ENCODE measurements around the gene NACC2.

NACC2 gene

GRCh38 chr9:135994501-135995192 is 100.4 kb downstream of the NACC2 start:
- Mint-ChIP-seq H3K9me3 (no peaks in the 10 kb centered on the region), H3K27ac (peak overlapping the region in 1 of 2 donors; percentile 50), H3K4me3 (no peak overlapping the region), H3K4me1 (peaks cover 45% of the 10 kb centered on the region), H3K27me3 (no peaks in the 10 kb centered on the region)
- no peak for DNase-seq
- ATAC-seq: peak; percentile 18

DNA sequence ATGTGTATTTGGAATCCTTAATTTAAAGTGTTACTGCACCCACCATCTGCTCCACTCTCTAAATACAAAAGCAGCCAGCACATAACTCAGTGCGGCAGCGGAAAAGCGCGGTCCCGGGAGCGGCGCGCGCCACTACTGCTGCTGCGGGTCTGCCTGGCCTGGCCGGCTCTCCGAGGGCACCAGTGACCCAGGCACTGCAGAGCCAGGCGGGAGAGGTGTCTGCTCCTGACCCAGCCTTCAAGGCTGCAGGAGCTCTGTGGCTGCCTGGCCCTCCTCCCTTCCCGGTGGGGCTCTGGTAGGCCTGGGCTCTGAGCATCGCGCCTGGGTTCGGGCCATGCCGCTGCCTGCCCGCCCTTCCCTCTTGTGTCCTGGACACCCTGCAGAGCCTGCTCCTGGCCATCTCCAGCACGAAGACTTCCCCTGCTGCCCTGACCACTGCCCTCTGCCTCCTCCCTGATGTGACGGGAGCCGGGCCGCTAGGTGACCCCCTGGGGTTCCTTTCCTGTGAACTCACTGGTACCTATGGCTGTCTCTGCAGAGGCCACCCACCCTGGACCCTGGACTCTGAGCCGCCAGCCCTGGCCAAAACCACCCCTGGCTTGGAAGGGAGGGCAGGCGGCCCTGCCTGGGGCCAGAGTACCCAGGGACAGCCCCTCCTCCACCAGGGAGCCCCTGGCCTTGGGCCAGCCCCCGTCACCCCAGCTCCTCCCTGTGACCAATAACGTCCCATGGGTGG is 101.2 kb downstream of the NACC2 start:
- ATAC-seq (no peak), DNase-seq (no peak)
- Mint-ChIP-seq H3K4me3 (no peak overlapping the region), H3K4me1 (peaks cover 48% of the 10 kb centered on the region), H3K27ac (no peak overlapping the region), H3K9me3 (no peaks in the 10 kb centered on the region), H3K27me3 (no peaks in the 10 kb centered on the region)

GRCh38 chr9:135993409-135993742 is 101.7 kb downstream of the NACC2 start:
- Mint-ChIP-seq H3K27ac (peak overlapping the region in 1 of 2 donors; percentile 72), H3K27me3 (no peaks in the 10 kb centered on the region), H3K4me1 (peaks cover 48% of the 10 kb centered on the region), H3K4me3 (peak overlapping the region in 1 of 2 donors; percentile 19), H3K9me3 (no peaks in the 10 kb centered on the region)
- ATAC-seq: no peak
- no peak for DNase-seq

DNA sequence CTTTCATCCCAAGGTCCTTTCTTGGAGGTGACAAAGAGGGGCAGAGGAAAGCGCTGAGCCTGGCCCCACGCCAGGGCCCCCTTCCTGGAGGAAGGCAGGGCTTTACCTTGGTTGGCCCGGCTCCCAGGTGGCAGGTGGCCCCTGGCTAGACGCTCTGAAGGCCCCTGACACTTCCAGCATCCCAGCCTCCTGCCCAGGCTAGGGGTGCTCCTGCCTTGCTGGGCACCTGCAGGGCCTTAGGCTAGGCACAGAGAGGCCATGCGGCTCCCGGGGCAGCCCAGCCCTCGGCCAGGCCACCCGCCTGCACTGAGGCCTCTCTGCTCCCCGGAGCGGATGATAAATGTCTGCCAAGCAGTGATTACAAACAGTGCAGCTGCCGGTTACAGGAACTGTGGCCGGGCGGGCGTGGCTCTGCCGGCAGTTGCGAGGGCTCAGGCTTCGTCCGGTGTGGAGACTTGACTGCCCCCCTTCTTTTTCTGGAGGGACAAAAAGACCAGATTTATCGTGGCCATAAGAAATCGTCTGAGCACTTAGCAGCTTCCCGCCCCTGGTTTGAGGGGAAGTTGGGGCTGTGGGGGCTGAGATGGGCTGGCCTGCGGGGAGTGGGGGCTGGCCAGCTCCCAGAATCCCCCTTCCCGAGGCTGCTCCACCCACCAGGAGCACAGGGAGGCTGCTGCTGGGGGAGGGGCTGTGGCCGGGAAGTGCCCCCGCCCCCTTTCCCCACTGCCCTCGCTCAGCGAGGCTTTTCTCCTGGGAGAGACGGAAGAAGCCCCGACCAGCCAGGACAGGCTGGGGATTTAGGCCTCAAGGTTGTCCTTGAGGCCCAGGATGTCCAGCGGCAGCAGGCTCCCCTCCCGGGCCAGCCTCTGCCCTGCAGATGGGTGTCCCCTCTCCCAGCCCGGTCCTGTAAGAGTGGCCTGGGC is 102.3 kb downstream of the NACC2 start:
- Mint-ChIP-seq H3K4me1 (peaks cover 48% of the 10 kb centered on the region), H3K27me3 (no peaks in the 10 kb centered on the region), H3K4me3 (peak overlapping the region; percentile 60 to 64), H3K27ac (peak overlapping the region; percentile 57 to 78), H3K9me3 (no peaks in the 10 kb centered on the region)
- peak; percentile 68 for ATAC-seq
- peak; percentile 37 to 47 for DNase-seq

- H3K27me3 Mint-ChIP-seq: no peaks in the 10 kb centered on the region
- DNase-seq (no peak), ATAC-seq (no peak)
- H3K9me3 Mint-ChIP-seq: no peaks in the 10 kb centered on the region
- H3K4me1 Mint-ChIP-seq: peaks cover 48% of the 10 kb centered on the region
- H3K27ac Mint-ChIP-seq: no peak overlapping the region
- peak overlapping the region; percentile 6 to 15 for H3K4me3 Mint-ChIP-seq
Measured at GRCh38 chr9:135991771-135992170, 103.3 kb downstream of the NACC2 start.

- Mint-ChIP-seq H3K27ac (no peak overlapping the region), H3K27me3 (no peaks in the 10 kb centered on the region), H3K4me3 (peak overlapping the region in 1 of 2 donors; percentile 61), H3K4me1 (peaks cover 48% of the 10 kb centered on the region), H3K9me3 (no peaks in the 10 kb centered on the region)
- peak in 1 of 2 donors; percentile 16 for DNase-seq
- peak; percentile 37 for ATAC-seq
Measured at GRCh38 chr9:135990468-135991429, 104.3 kb downstream of the NACC2 start.

- DNase-seq (peak in 1 of 2 donors; percentile 25), ATAC-seq (peak; percentile 15)
- Mint-ChIP-seq H3K4me3 (peak overlapping the region in 1 of 2 donors; percentile 61), H3K4me1 (peaks cover 45% of the 10 kb centered on the region), H3K9me3 (no peaks in the 10 kb centered on the region), H3K27ac (peak overlapping the region in 1 of 2 donors; percentile 74), H3K27me3 (no peaks in the 10 kb centered on the region)
Measured at GRCh38 chr9:135989722-135990467, 105.2 kb downstream of the NACC2 start.

DNA sequence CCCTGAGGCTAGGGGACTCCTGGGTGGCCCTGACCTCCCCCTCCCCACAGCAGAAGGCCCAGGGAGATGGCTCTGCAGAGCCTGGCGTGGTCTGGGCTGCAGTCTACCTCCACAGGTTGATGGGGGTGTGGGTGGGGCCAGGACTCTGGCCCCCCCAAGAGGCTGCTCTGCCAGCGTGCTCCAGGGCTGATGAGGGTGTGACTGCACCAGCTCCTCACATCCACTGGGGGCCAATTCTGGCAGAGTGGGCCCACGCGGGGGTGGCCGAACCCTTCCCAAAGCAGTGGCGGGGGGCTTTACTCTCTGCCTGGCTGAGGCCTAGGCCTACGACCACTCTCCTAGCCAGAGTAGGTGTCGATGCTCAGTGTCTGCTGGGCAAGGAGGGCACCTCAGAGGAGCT is 105.9 kb downstream of the NACC2 start:
- Mint-ChIP-seq H3K4me1 (peaks cover 38% of the 10 kb centered on the region), H3K4me3 (no peak overlapping the region), H3K9me3 (no peaks in the 10 kb centered on the region), H3K27me3 (no peaks in the 10 kb centered on the region), H3K27ac (no peak overlapping the region)
- DNase-seq (no peak), ATAC-seq (no peak)

DNA sequence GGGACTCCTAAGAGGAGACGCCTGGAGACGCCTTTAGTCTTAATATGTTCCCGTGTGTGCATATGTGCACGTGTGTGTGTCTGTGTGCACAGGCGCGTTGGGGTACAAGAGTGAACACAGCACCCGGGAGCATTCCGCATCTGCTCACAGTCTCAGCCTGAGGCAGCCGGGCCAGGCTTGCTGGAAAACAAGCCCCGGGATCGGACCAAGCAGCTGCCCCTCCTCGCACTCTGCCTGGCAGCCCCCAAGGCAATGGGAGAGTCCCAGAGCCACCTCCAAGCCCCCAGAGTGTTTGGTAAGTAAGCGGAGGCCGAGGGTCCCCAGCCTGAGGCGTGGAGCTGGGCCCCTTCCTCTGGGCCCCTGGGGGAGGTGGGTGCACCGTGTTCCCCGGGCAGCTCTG is 106.6 kb downstream of the NACC2 start:
- H3K4me1 Mint-ChIP-seq: peaks cover 37% of the 10 kb centered on the region
- H3K27me3 Mint-ChIP-seq: no peaks in the 10 kb centered on the region
- H3K4me3 Mint-ChIP-seq: no peak overlapping the region
- ATAC-seq: no peak
- no peak for DNase-seq
- H3K27ac Mint-ChIP-seq: no peak overlapping the region
- H3K9me3 Mint-ChIP-seq: no peaks in the 10 kb centered on the region

GRCh38 chr9:135987838-135988404 is 107.2 kb downstream of the NACC2 start:
- ATAC-seq (no peak), DNase-seq (no peak)
- no peak overlapping the region for H3K4me3 Mint-ChIP-seq
- no peak overlapping the region for H3K27ac Mint-ChIP-seq
- no peaks in the 10 kb centered on the region for H3K9me3 Mint-ChIP-seq
- peaks cover 36% of the 10 kb centered on the region for H3K4me1 Mint-ChIP-seq
- H3K27me3 Mint-ChIP-seq: no peaks in the 10 kb centered on the region

DNA sequence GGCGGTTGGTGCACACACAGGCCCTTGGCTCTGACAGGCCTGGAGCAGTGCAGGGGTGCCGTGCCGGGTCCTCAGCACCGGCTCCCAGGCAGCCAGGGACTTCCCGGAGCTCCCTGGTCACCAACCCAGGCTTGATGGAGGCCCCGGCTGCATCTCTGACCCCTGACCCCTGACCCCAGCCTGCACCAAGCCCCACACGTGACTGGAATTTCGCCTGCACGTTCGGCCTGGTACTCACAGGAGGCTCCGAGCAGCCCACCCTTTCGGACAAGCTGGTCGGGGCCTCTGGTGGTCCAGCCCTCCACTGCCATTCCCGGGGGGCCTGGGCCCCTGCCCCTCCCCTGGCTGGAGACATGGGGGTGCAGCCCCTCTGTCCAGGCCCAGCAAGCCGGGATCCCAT is 108.5 kb downstream of the NACC2 start:
- DNase-seq (no peak), ATAC-seq (no peak)
- H3K27ac Mint-ChIP-seq: no peak overlapping the region
- H3K27me3 Mint-ChIP-seq: no peaks in the 10 kb centered on the region
- no peaks in the 10 kb centered on the region for H3K9me3 Mint-ChIP-seq
- H3K4me1 Mint-ChIP-seq: peaks cover 23% of the 10 kb centered on the region
- no peak overlapping the region for H3K4me3 Mint-ChIP-seq

- peaks cover 15% of the 10 kb centered on the region for H3K4me1 Mint-ChIP-seq
- ATAC-seq (no peak), DNase-seq (no peak)
- H3K27ac Mint-ChIP-seq: no peak overlapping the region
- no peak overlapping the region for H3K4me3 Mint-ChIP-seq
- no peaks in the 10 kb centered on the region for H3K27me3 Mint-ChIP-seq
- no peaks in the 10 kb centered on the region for H3K9me3 Mint-ChIP-seq
Measured at GRCh38 chr9:135985889-135986288, 109.2 kb downstream of the NACC2 start.

DNA sequence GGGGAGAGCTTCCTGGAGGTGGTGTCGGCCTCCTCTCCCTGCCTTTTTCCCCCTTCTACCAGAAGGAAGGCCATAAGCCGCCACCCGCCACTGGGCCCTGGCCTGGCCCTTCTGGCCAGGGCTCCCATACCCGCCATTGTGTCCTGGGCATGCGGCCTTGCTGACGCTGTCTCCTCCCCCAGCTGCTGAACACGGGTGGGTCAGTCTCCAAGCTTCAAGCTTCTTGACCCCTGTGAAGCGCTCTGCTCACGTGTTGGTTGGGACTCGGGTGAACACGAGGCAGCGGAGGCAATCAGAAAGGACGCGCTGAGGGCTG is 109.7 kb downstream of the NACC2 start:
- H3K9me3 Mint-ChIP-seq: no peaks in the 10 kb centered on the region
- DNase-seq: no peak
- ATAC-seq: no peak
- H3K27ac Mint-ChIP-seq: no peak overlapping the region
- H3K4me1 Mint-ChIP-seq: peaks cover 12% of the 10 kb centered on the region
- H3K27me3 Mint-ChIP-seq: no peaks in the 10 kb centered on the region
- no peak overlapping the region for H3K4me3 Mint-ChIP-seq

DNA sequence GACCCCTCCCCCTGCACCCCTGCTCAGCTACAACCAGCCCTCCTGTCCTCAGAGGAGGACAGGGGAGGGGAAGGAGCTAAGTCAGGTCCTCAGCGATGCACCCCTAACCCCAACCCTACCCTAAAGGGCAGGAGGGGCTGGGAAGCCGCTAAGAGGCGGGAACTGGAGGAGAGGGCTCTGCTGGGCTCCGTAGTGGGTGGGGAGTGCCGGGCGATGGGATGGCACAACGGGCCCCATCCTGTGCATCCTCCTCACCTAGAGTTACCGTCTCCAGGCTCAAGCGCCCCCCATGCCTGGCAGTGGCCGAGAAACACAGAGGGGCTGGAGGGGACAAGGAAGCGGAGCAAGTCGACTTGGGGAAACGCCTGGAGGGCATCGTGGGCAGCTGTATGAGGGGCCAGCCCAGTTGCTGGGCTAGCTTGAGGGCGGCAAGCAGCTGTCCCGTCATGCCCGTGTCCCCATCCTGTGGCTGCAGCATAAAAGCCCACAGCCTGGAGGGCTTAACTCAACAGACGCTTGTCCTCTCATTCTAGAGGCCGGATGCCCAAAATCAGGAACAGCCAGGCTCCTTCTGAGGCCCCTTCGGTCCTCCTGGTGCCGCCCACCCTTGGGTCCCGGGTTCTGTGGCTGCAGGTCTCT is 110.9 kb downstream of the NACC2 start:
- ATAC-seq: no peak
- DNase-seq: no peak
- no peaks in the 10 kb centered on the region for H3K9me3 Mint-ChIP-seq
- H3K27me3 Mint-ChIP-seq: no peaks in the 10 kb centered on the region
- peaks cover 14% of the 10 kb centered on the region for H3K4me1 Mint-ChIP-seq
- no peak overlapping the region for H3K4me3 Mint-ChIP-seq
- H3K27ac Mint-ChIP-seq: peak overlapping the region in 1 of 2 donors; percentile 12
